GM18907 (cell line): ENCODE data around the gene CDKL1.

Experiments
- ATAC-seq: cut with Tn5 transposase; IDR thresholded peaks from one replicate; pipeline ENCODE4 v1.9.1; 2021; ENCODE audit warnings: mild to moderate bottlenecking, moderate library complexity; ENCODE audit not compliant: unreplicated experiment

The CDKL1 gene

GRCh38 chr14:50396631-50397389 is at the start of gene CDKL1:
TSS of gene CDKL1 (minus strand) at chr14:50396881. CDS start at chr14:50395868, 1,013 bp downstream.
- ATAC-seq, result peak; percentile 63

GRCh38 chr14:50434528-50434927 is 37.8 kb upstream of the CDKL1 start:
- no peak for ATAC-seq

- no peak for ATAC-seq
Measured at GRCh38 chr14:50432131-50432530, 35.5 kb upstream of the CDKL1 start.

GRCh38 chr14:50425816-50426215 is 29.1 kb upstream of the CDKL1 start:
- no peak for ATAC-seq

- ATAC-seq, result no peak
Measured at GRCh38 chr14:50425105-50425504, 28.4 kb upstream of the CDKL1 start.

- ATAC-seq, result no peak
Measured at GRCh38 chr14:50423529-50423928, 26.8 kb upstream of the CDKL1 start.

GRCh38 chr14:50421499-50421898 is 24.8 kb upstream of the CDKL1 start:
- no peak for ATAC-seq

GRCh38 chr14:50417853-50418252 is 21.2 kb upstream of the CDKL1 start:
- ATAC-seq, result no peak

GRCh38 chr14:50410921-50411320 is 14.2 kb upstream of the CDKL1 start:
- no peak for ATAC-seq

- ATAC-seq, result no peak
Measured at GRCh38 chr14:50410071-50410470, 13.4 kb upstream of the CDKL1 start.

- no peak for ATAC-seq
Measured at GRCh38 chr14:50407111-50407812, 10.6 kb upstream of the CDKL1 start.

GRCh38 chr14:50403419-50403818 is 6.7 kb upstream of the CDKL1 start:
- no peak for ATAC-seq

GRCh38 chr14:50402965-50403364 is 6.3 kb upstream of the CDKL1 start:
- ATAC-seq, result no peak

GRCh38 chr14:50400461-50400860 is 3.8 kb upstream of the CDKL1 start:
- ATAC-seq, result no peak

GRCh38 chr14:50399251-50400032 is 2.8 kb upstream of the CDKL1 start:
- ATAC-seq, result no peak

- no peak for ATAC-seq
Measured at GRCh38 chr14:50398189-50398580, 1.5 kb upstream of the CDKL1 start.

GRCh38 chr14:50397390-50398188 is 908 bp upstream of the CDKL1 start:
- no peak for ATAC-seq

- ATAC-seq, result no peak
Measured at GRCh38 chr14:50395448-50395847, 1.2 kb downstream of the CDKL1 start.

GRCh38 chr14:50394713-50395112 is 2.0 kb downstream of the CDKL1 start:
- no peak for ATAC-seq

- no peak for ATAC-seq
Measured at GRCh38 chr14:50389668-50390441, 6.8 kb downstream of the CDKL1 start.
